Measurements from ENCODE around the gene FBXL16. TPM values are rescaled to one million over a fixed set of nuclear protein-coding genes. Genes with fewer than 3 reads are reported as not detected.

Gene FBXL16
- total RNA-seq, 4 donors from 2014 or later, result 2.2 to 8.4 (median 3.7) TPM

DNA sequence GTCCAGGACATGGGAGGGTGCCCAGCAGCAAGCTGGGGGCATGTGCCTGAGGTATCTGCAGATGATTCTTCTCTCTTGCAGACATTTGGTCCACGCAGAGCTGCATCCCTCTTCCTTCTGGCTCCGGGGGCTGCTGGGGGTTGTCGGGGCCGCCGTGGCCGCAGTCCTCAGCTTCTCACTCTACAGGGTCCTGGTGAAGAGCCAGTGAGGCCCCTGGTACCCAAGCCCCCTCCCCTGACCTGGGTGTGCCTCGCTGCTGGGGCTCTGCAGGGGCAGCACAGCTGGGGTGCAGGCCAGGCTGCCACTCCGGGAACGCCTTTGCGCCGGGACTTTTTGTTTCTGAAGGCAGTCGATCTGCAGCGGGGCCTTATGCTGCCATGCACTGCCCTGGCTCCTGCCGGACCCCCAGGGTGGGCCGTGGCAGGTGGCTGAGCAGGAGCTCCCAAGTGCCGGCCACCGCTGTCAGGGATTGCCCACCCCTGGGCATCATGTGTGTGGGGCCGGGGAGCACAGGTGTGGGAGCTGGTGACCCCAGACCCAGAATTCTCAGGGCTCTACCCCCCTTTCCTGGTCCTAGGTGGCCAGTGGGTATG lies 32.1 kb downstream of the FBXL16 start:
- Histone ChIP-seq H3K4me3 (no peak overlapping the region), H3K9me3 (no peaks in the 10 kb centered on the region), H3K27me3 (peaks cover 0 to 33% (median 0%) of the 10 kb centered on the region in 4 donors), H3K36me3 (peaks cover 35 to 56% (median 36%) of the 10 kb centered on the region in 3 donors), H3K27ac (no peak overlapping the region), H3K4me1 (peaks cover 32 to 70% (median 40%) of the 10 kb centered on the region in 3 donors)
- intact Hi-C loops (cut with DNase I), result no loop called here
- DNase-seq, result no peak
- TF ChIP-seq POLR2A (IDR thresholded peaks at IDR 0.05), result no peak
- TF ChIP-seq, protein P1, sequence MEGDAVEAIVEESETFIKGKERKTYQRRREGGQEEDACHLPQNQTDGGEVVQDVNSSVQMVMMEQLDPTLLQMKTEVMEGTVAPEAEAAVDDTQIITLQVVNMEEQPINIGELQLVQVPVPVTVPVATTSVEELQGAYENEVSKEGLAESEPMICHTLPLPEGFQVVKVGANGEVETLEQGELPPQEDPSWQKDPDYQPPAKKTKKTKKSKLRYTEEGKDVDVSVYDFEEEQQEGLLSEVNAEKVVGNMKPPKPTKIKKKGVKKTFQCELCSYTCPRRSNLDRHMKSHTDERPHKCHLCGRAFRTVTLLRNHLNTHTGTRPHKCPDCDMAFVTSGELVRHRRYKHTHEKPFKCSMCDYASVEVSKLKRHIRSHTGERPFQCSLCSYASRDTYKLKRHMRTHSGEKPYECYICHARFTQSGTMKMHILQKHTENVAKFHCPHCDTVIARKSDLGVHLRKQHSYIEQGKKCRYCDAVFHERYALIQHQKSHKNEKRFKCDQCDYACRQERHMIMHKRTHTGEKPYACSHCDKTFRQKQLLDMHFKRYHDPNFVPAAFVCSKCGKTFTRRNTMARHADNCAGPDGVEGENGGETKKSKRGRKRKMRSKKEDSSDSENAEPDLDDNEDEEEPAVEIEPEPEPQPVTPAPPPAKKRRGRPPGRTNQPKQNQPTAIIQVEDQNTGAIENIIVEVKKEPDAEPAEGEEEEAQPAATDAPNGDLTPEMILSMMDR (IDR thresholded peaks at IDR 0.05), result no peak
- 90% methylated on average over 4 of the region's 18 CpGs; no CpG with 5 or more reads in 1 of the 2 donors for WGBS, 2 donors

DNA sequence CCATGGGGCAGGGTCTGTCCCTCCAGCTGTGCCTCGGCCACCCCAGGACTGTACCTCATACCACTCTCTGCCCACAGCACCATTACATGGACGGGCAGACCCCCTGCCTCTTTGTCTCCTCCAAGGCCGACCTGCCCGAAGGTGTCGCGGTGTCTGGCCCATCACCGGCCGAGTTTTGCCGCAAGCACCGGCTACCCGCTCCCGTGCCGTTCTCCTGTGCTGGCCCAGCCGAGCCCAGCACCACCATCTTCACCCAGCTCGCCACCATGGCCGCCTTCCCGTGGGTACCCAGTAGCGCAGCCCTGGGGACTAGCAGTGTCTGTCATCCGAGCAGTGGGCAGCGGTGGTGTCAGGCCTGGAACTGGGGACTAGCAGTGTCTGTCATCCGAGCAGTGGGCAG lies 32.8 kb downstream of the FBXL16 start:
- peaks cover 35 to 56% (median 36%) of the 10 kb centered on the region in 3 donors for H3K36me3 ChIP-seq
- H3K27ac ChIP-seq, result no peak overlapping the region
- DNase-seq, result no peak
- 95% methylated on average over 13 of the region's 21 CpGs; no CpG with 5 or more reads in 1 of the 2 donors for WGBS, 2 donors
- intact Hi-C loops (cut with DNase I), result no loop called here
- H3K4me3 ChIP-seq, result no peak overlapping the region
- H3K27me3 ChIP-seq, result peaks cover 0 to 29% (median 0%) of the 10 kb centered on the region in 4 donors
- H3K4me1 ChIP-seq, result peaks cover 32 to 68% (median 36%) of the 10 kb centered on the region in 3 donors
- TF ChIP-seq, protein P1 (IDR thresholded peaks at IDR 0.05), result no peak
- TF ChIP-seq POLR2A (IDR thresholded peaks at IDR 0.05), result no peak
- no peaks in the 10 kb centered on the region for H3K9me3 ChIP-seq

DNA sequence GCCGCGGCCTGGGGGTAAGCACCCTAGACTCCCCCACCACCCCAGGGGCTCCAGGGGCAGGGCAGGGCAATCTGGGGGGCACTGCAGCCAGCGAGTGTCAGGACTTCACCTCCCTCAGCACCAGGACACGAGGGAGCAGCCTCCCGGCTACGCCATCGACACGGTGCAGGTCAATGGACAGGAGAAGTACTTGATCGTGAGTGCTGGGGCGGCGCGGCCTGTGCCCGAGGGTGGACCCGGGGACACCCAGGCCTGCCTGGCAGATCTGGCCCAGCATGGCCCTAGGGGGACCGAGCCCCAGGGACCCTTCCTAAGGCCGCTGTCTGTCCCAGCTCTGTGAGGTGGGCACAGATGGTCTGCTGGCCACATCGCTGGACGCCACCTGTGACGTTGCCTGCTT lies 33.2 kb downstream of the FBXL16 start:
- H3K36me3 ChIP-seq, result peaks cover 35 to 56% (median 36%) of the 10 kb centered on the region in 3 donors
- H3K27me3 ChIP-seq, result peaks cover 0 to 24% (median 0%) of the 10 kb centered on the region in 4 donors
- no peaks in the 10 kb centered on the region for H3K9me3 ChIP-seq
- H3K4me1 ChIP-seq, result peaks cover 34 to 68% (median 36%) of the 10 kb centered on the region in 3 donors
- WGBS, 2 donors, result no CpG with 5 or more reads among the region's 19 CpGs
- TF ChIP-seq, protein P1 (IDR thresholded peaks at IDR 0.05), result no peak
- TF ChIP-seq POLR2A (IDR thresholded peaks at IDR 0.05), result no peak
- no peak for DNase-seq
- H3K4me3 ChIP-seq, result no peak overlapping the region
- intact Hi-C loops (cut with DNase I), result no loop called here
- no peak overlapping the region for H3K27ac ChIP-seq

DNA sequence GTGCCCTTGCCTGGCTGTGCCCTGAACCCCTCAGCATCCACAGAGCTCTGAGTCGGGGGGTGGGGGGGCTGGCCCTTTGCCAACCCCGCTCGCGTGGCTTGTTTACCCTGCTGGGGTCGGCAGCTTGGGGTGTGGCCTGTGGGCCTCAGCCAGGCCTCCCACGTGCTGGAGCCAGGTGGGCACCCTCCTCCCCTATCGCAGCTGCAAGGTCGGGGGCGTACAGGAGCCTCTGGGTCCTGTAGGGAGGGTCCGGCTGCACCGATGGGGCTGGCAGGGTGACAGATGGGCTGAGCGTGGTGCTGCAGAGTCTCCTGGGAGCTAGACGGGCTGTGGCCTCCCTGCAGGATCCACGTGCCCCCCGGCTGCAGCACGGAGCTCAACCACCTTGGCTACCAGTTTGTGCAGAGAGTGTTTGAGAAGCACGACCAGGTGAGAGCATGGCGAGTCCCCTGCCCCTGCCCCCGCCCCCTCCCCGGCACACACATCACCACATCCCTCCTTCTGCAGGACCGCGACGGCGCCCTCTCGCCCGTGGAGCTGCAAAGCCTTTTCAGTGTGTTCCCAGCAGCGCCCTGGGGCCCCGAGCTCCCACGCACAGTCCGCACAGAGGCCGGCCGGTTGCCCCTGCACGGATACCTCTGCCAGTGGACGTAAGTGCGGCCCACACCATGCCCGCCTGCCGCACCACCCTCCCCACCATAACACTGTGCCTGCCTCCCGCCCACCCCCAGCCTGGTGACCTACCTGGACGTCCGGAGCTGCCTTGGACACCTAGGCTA lies 34.1 kb downstream of the FBXL16 start:
- H3K4me1 ChIP-seq, result peaks cover 32 to 67% (median 32%) of the 10 kb centered on the region in 3 donors
- intact Hi-C loops (cut with DNase I), result no loop called here
- 73 to 100% methylated on average over 2 of the region's 40 CpGs for WGBS, 2 donors
- H3K27ac ChIP-seq, result no peak overlapping the region
- H3K9me3 ChIP-seq, result no peaks in the 10 kb centered on the region
- TF ChIP-seq POLR2A (IDR thresholded peaks at IDR 0.05), result no peak
- TF ChIP-seq, protein P1 (IDR thresholded peaks at IDR 0.05), result no peak
- DNase-seq, result no peak
- peaks cover 0 to 15% (median 0%) of the 10 kb centered on the region in 4 donors for H3K27me3 ChIP-seq
- H3K36me3 ChIP-seq, result peaks cover 35 to 56% (median 36%) of the 10 kb centered on the region in 3 donors
- no peak overlapping the region for H3K4me3 ChIP-seq

All from esophagus squamous epithelium (tissue), 5 donors.